Measurements from ENCODE around the gene SPATA2. TPM values are rescaled to one million over a fixed set of nuclear protein-coding genes. Genes with fewer than 3 reads are reported as not detected.

The SPATA2 gene
- total and polyA plus RNA-seq, 2 donors (not counting 3 experiments of a cell fraction or from before 2014, with no cell fraction given), result 4.9 to 6.1 TPM

- no TSS peak for BruUV-seq (replicated peaks)
- dilution Hi-C loops (cut with MboI; ENCODE audit: extremely low pct_ligation_motif_present, low sequenced_read_pairs), result no loop called here
- CTCF ChIA-PET, result interaction anchor here (0.6 to 1.4 kb wide), 4 partner anchors 8 to 122 kb away, joined by 3 to 5 read pairs (median 3); no protein-coding TSS in a partner anchor
- POLR2A ChIA-PET, result no interaction called here
- H3K4me1 ChIP-seq (ENCODE audit: control insufficient read depth, extremely low read depth, insufficient read depth, low read length), result no peaks in the 10 kb centered on the region
- H3K4me3 ChIP-seq (replicated peaks in 1 of 3; ENCODE audit: insufficient read depth in 1 of 3, low read depth in 1 of 3, low read length in 3 of 3), result no peak overlapping the region
- DNase-seq (ENCODE audit: low read depth, low spot score), result no peak
- H3K27ac ChIP-seq (ENCODE audit: insufficient read depth, low read depth, low read length), result no peak overlapping the region
- intact Hi-C loops (cut with micrococcal nuclease), result no loop called here
- no peaks in the 10 kb centered on the region for H3K9me1 ChIP-seq (replicated peaks; ENCODE audit: control insufficient read depth, extremely low read depth, insufficient read depth, low read length)
- H2AFZ ChIP-seq (ENCODE audit: low read depth, low read length), result no peak overlapping the region
- no peak for FAIRE-seq
- H3K27me3 ChIP-seq (ENCODE audit: control insufficient read depth in 2 of 2, insufficient read depth in 2 of 2, low read length in 2 of 2), result no peaks in the 10 kb centered on the region
- peaks cover 0 to 18% of the 10 kb centered on the region in 2 experiments for H3K36me3 ChIP-seq (ENCODE audit: control insufficient read depth in 2 of 2, extremely low read depth in 1 of 2, insufficient read depth in 2 of 2, low read length in 2 of 2)
- no peaks in the 10 kb centered on the region for H3K9me3 ChIP-seq (replicated peaks; ENCODE audit: control insufficient read depth, insufficient read depth, low read length)
- H3K9ac ChIP-seq (replicated peaks; ENCODE audit: extremely low read depth, insufficient read depth, low read length), result no peak overlapping the region
- H3K4me2 ChIP-seq (ENCODE audit: insufficient read depth, low read length), result no peak overlapping the region
- no peaks in the 10 kb centered on the region for H4K20me1 ChIP-seq (replicated peaks; ENCODE audit: control insufficient read depth, extremely low read depth, insufficient read depth, low read length)
- TF ChIP-seq GATA2 (IDR thresholded peaks at IDR 0.05; ENCODE audit: insufficient read depth, insufficient read length, low read depth, low read length) (no peak), JUN (IDR thresholded peaks at IDR 0.05; ENCODE audit: borderline replicate concordance, insufficient read depth, insufficient read length, low read depth) (no peak), MYC (IDR thresholded peaks at IDR 0.05; ENCODE audit: low read depth, low read length) (no peak), POLR2AphosphoS5 (IDR thresholded peaks at IDR 0.05; ENCODE audit: insufficient read depth, low read depth, low read length) (no peak), MAX (IDR thresholded peaks at IDR 0.05; ENCODE audit: insufficient read depth, insufficient read length) (no peak), POLR2A (IDR thresholded peaks at IDR 0.05; ENCODE audit: low read depth, low read length) (no peak), CTCF (IDR thresholded peaks at IDR 0.05; ENCODE audit: extremely low read depth in 1 of 2, insufficient read depth in 1 of 2, low read depth in 1 of 2, low read length in 2 of 2) (no peak), EZH2 (IDR thresholded peaks at IDR 0.05; ENCODE audit: borderline replicate concordance, low read depth, low read length, severe bottlenecking) (no peak), FOS (IDR thresholded peaks at IDR 0.05; ENCODE audit: borderline replicate concordance, insufficient read depth, low read length) (no peak)
- H3K79me2 ChIP-seq (ENCODE audit: control insufficient read depth, insufficient read depth, low read length), result no peaks in the 10 kb centered on the region
These were observed 35.2 kb downstream of the SPATA2 start for GRCh38 chr20:49880177-49880576.

All from endothelial cell of umbilical vein (primary cell).